K562 (cell line): ENCODE measurements around the gene NR1D1. TPM values are rescaled to one million over a fixed set of nuclear protein-coding genes. Genes with fewer than 3 reads are reported as not detected.

Source experiments
- CC2D1A ChIP-seq: fragments of 450-650 bp; IDR thresholded peaks from 2 replicates; pipeline ENCODE4 v1.6.1; 2017; ENCODE audit warnings: mild to moderate bottlenecking
- ELF1 ChIP-seq: fragments of 200-800 bp; sonication (Bioruptor generic); IDR thresholded peaks from 2 replicates; pipeline ENCODE4 v1.6.1; 2016; ENCODE audit warnings: missing genetic modification characterization, missing compliant biosample characterization
- GATAD2A ChIP-seq: fragments of 450-650 bp; IDR thresholded peaks from 2 replicates; pipeline ENCODE4 v1.6.1; 2017
- JUNB ChIP-seq: fragments of 450-650 bp; formaldehyde crosslinking; conservative IDR thresholded peaks from 2 replicates; pipeline ENCODE4 v1.4.0; 2020; ENCODE audit warnings: mild to moderate bottlenecking
- JUND ChIP-seq, 2 experiments: IDR thresholded peaks; 2 replicates in 1 of 2; 3 replicates in 1 of 2; pipeline ENCODE4 v1.6.1; 2011; ENCODE audit warnings: borderline replicate concordance in 2 of 2, low read depth in 2 of 2, low read length in 2 of 2, improper control_type of control experiment in 1 of 2, missing biosample characterization in 1 of 2, missing genetic modification characterization in 1 of 2, missing genetic modification reagents in 1 of 2
- KDM1A ChIP-seq, 2 experiments: fragments of 450-650 bp; IDR thresholded peaks; 2 replicates each; pipeline ENCODE4 v1.6.1; 2016; ENCODE audit warnings: mild to moderate bottlenecking in 2 of 2
- MTA2 ChIP-seq: fragments of 450-650 bp; IDR thresholded peaks from 2 replicates; pipeline ENCODE4 v1.6.1; 2016; ENCODE audit warnings: low read depth
- MYC ChIP-seq, 2 experiments: fragments of 250-450 bp in 1 of 2; sonication (Bioruptor Pico) in 1 of 2; IDR thresholded peaks; 2 replicates each; pipeline versions ENCODE4 v1.5.1 to v1.6.1; 2012 to 2021; ENCODE audit warnings: low read depth in 2 of 2, borderline replicate concordance in 1 of 2, improper control_type of control experiment in 1 of 2, low read length in 1 of 2, mild to moderate bottlenecking in 1 of 2, moderate library complexity in 1 of 2
- NCOR1 ChIP-seq: fragments of 450-650 bp; IDR thresholded peaks from 2 replicates; pipeline ENCODE4 v1.6.1; 2016; ENCODE audit warnings: mild to moderate bottlenecking, moderate library complexity
- NFIC ChIP-seq: fragments of 450-650 bp; IDR thresholded peaks from 2 replicates; pipeline ENCODE4 v1.6.1; 2017; ENCODE audit warnings: mild to moderate bottlenecking, inconsistent platforms
- NFRKB ChIP-seq: fragments of 450-650 bp; IDR thresholded peaks from 2 replicates; pipeline ENCODE4 v1.6.1; 2016; ENCODE audit warnings: low read depth
- PRPF4 ChIP-seq: fragments of 200-400 bp; formaldehyde crosslinking; IDR thresholded peaks from one replicate; pipeline ENCODE4 v1.6.1; 2017; ENCODE audit warnings: low read length, low read depth, mild to moderate bottlenecking; ENCODE audit not compliant: insufficient read depth, poor library complexity, severe bottlenecking
- RBFOX2 ChIP-seq: fragments of 200-400 bp; formaldehyde crosslinking; IDR thresholded peaks from 2 replicates; pipeline ENCODE4 v1.6.1; 2017; ENCODE audit warnings: low read depth, mild to moderate bottlenecking, low read length, moderate library complexity
- TEAD4 ChIP-seq, 2 experiments: sonication (generic) in 1 of 2; formaldehyde crosslinking in 1 of 2; IDR thresholded peaks; 2 replicates each; pipeline versions ENCODE4 v1.6.1 to v1.8.0; 2012 to 2022; ENCODE audit warnings: borderline replicate concordance in 1 of 2, inconsistent platforms in 1 of 2, low read length in 1 of 2, mild to moderate bottlenecking in 1 of 2, missing genetic modification reagents in 1 of 2
- TOE1 ChIP-seq, 2 experiments: fragments of 450-650 bp in 1 of 2; sonication (generic) in 1 of 2; formaldehyde crosslinking in 1 of 2; IDR thresholded peaks; 2 replicates each; pipeline versions ENCODE4 v1.7.1 to v1.8.0; 2016 to 2022; ENCODE audit warnings: borderline replicate concordance in 2 of 2, mild to moderate bottlenecking in 2 of 2, antibody characterized with exemption in 1 of 2, inconsistent platforms in 1 of 2, low read depth in 1 of 2, missing genetic modification reagents in 1 of 2, moderate library complexity in 1 of 2
- XRCC5 ChIP-seq: fragments of 200-400 bp; formaldehyde crosslinking; IDR thresholded peaks from 2 replicates; pipeline ENCODE4 v1.6.1; 2017; ENCODE audit warnings: low read depth, mild to moderate bottlenecking, low read length
- ZFX ChIP-seq: sonication (generic); formaldehyde crosslinking; IDR thresholded peaks from 2 replicates; pipeline ENCODE4 v1.8.0; 2022; ENCODE audit warnings: mild to moderate bottlenecking, missing genetic modification reagents, moderate library complexity
- polyA plus RNA-seq, 8 experiments: library from polyadenylated mRNA; depleted of rRNA in 4 of 8; stranded (reverse) in 5 of 8; unstranded in 3 of 8; fragments of >200 nt; fragmentation: Nextera tagmentation in 2 of 8; fragmentation: Illumina TruSeq in 1 of 8; extraction: Ambion mirVana in 2 of 8; extraction: Trizol in 1 of 8; gene quantifications; 2 replicates each; pipeline versions ENCODE4 v1.2.1 to v1.2.3, GENCODE V29; 2011 to 2014; ENCODE audit warnings: inconsistent platforms in 1 of 8, missing spikeins in 1 of 8
- total RNA-seq, 7 experiments: library from RNA; depleted of rRNA in 6 of 7; stranded (reverse); fragments of >200 nt in 6 of 7; fragmentation: Illumina TruSeq in 2 of 7; extraction: Trizol in 2 of 7; gene quantifications; 2 replicates each; pipeline versions ENCODE4 v1.2.1 to v1.2.3, GENCODE V29; 2011 to 2021; ENCODE audit warnings: low replicate concordance in 1 of 7
- TF ChIP-seq, protein P1 (sequence below): fragments of 450-650 bp; IDR thresholded peaks from 2 replicates; pipeline ENCODE4 v1.6.1; 2017; ENCODE audit warnings: antibody characterized with exemption
- TF ChIP-seq, protein P2 (sequence below), 2 experiments: fragments of 450-650 bp; IDR thresholded peaks; 2 replicates each; pipeline ENCODE4 v1.6.1; 2016

The NR1D1 gene
- total and polyA plus RNA-seq, 9 of the 15 experiments (the other 6 are each of a cell fraction or from before 2014, with no cell fraction given) = 0.25 to 7.7 (median 0.65) TPM

DNA sequence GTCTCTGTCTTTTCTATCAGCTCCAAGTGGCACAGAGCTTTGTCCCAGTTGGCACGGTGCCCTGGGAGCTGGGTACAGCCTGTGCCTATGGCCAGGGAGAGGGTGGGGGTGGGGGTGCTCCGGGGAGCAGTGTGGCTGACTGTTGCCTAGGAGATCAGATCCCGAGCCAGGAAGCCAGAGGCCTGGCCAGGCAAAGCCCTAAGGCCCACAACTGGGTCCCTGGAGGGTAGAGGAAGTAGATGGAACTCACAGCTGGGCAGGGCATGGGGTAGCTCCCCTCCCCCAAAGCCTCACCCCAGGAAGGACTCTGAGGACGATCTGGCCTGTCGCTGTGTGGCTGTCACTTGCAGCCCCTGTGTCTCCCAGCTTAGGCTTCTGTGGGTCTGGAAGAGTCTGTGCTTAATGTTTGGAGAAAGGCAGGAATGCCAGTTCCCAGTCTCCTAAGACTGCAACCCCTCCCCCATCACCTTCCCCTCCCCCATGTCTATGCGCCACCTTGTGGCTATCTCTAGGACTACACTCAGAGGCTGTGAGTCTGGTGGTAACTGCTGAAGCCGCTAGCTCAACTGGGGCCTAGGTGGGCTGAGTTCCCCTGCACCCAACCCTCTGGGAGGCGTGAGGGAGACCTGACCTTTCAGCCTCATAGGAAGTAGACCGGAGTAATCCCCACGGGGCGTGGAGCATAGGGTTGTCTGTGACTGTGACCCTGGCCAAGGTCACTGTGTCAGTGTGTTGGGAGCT is 25.0 kb downstream of the NR1D1 start (continued):
- peak; percentile 69 for TF ChIP-seq MYC (IDR thresholded peaks at IDR 0.05; ENCODE audit: low read depth, low read length)
- no peak for TF ChIP-seq MYC (CRISPR knock-in tag; IDR thresholded peaks at IDR 0.05; ENCODE audit: borderline replicate concordance, low read depth)
- TF ChIP-seq, protein P1, sequence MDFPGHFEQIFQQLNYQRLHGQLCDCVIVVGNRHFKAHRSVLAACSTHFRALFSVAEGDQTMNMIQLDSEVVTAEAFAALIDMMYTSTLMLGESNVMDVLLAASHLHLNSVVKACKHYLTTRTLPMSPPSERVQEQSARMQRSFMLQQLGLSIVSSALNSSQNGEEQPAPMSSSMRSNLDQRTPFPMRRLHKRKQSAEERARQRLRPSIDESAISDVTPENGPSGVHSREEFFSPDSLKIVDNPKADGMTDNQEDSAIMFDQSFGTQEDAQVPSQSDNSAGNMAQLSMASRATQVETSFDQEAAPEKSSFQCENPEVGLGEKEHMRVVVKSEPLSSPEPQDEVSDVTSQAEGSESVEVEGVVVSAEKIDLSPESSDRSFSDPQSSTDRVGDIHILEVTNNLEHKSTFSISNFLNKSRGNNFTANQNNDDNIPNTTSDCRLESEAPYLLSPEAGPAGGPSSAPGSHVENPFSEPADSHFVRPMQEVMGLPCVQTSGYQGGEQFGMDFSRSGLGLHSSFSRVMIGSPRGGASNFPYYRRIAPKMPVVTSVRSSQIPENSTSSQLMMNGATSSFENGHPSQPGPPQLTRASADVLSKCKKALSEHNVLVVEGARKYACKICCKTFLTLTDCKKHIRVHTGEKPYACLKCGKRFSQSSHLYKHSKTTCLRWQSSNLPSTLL = peak; percentile 53; the same call in 1 of the 2 replicates
- peak; percentile 29; the same call in 1 of the 2 replicates for TF ChIP-seq NFIC
- TF ChIP-seq CC2D1A = peak; percentile 21; the same call in 1 of the 2 replicates
- TF ChIP-seq ELF1 = 0 out of 2 replicates have a peak, but pooled peaks have one; percentile 22
- no peak for TF ChIP-seq MTA2
- TF ChIP-seq, protein P2, sequence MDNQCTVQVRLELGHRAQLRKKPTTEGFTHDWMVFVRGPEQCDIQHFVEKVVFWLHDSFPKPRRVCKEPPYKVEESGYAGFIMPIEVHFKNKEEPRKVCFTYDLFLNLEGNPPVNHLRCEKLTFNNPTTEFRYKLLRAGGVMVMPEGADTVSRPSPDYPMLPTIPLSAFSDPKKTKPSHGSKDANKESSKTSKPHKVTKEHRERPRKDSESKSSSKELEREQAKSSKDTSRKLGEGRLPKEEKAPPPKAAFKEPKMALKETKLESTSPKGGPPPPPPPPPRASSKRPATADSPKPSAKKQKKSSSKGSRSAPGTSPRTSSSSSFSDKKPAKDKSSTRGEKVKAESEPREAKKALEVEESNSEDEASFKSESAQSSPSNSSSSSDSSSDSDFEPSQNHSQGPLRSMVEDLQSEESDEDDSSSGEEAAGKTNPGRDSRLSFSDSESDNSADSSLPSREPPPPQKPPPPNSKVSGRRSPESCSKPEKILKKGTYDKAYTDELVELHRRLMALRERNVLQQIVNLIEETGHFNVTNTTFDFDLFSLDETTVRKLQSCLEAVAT (IDR thresholded peaks at IDR 0.05) = peak in 1 of 2 experiments; percentile 62; a peak in 1 of 4 replicates
- TF ChIP-seq GATAD2A = 0 out of 2 replicates have a peak, but pooled peaks have one; percentile 13
- no peak for TF ChIP-seq JUNB
- TF ChIP-seq JUND (IDR thresholded peaks at IDR 0.05; ENCODE audit: borderline replicate concordance, low read depth, low read length) = peak; percentile 63; the same call in 1 of the 2 replicates
- peak; percentile 24; the same call in 1 of the 3 replicates for TF ChIP-seq JUND (tag; IDR thresholded peaks at IDR 0.05; ENCODE audit: borderline replicate concordance, low read depth, low read length)
- TF ChIP-seq NCOR1 = peak; percentile 52
- TF ChIP-seq ZFX = peak; percentile 46
- peak; percentile 85; the same call in 1 of the 2 replicates for TF ChIP-seq XRCC5
- peak in 1 of 2 experiments; percentile 99; a peak in 2 of 4 replicates for TF ChIP-seq KDM1A (IDR thresholded peaks at IDR 0.05)
- peak; percentile 45; the same call in 1 of the 2 replicates for TF ChIP-seq TOE1 (IDR thresholded peaks at IDR 0.05; ENCODE audit: borderline replicate concordance)
- no peak for TF ChIP-seq TOE1 (CRISPR knock-in tag; IDR thresholded peaks at IDR 0.05; ENCODE audit: borderline replicate concordance, low read depth)
- peak; percentile 32 for TF ChIP-seq PRPF4
- TF ChIP-seq NFRKB = 0 out of 2 replicates have a peak, but pooled peaks have one; percentile 36
- 0 out of 2 replicates have a peak, but pooled peaks have one; percentile 20 for TF ChIP-seq RBFOX2
- TF ChIP-seq TEAD4 (IDR thresholded peaks at IDR 0.05; ENCODE audit: low read length) = peak; percentile 12; the same call in 1 of the 2 replicates
- TF ChIP-seq TEAD4 (CRISPR knock-in tag; IDR thresholded peaks at IDR 0.05; ENCODE audit: borderline replicate concordance) = no peak
